Dendritic cell treated with granulocyte-macrophage colony-stimulating factor and Interleukin-4, amounts not matched to agents 40 ng/mL and 50 ng/mL, for 4 days (primary cell): ENCODE results near the gene EVC2.
"Not testable (repeated sequence)": the region's sequence is repeated elsewhere in the genome, so short reads cannot be mapped to it uniquely, and the experiment has no call there.

Source experiments
- H3K27ac Mint-ChIP-seq: one replicate; pipeline ENCODE4 v1.8.0; 2022; ENCODE audit warnings: mild to moderate bottlenecking, mixed read lengths
- H3K27me3 Mint-ChIP-seq: one replicate; pipeline ENCODE4 v1.8.0; 2022; ENCODE audit warnings: mild to moderate bottlenecking, mixed read lengths
- H3K36me3 Mint-ChIP-seq: one replicate; pipeline ENCODE4 v1.8.0; 2022; ENCODE audit warnings: low read depth, mixed read lengths
- H3K4me1 Mint-ChIP-seq: one replicate; pipeline ENCODE4 v1.8.0; 2022; ENCODE audit warnings: low read depth, mixed read lengths
- H3K4me3 Mint-ChIP-seq: one replicate; pipeline ENCODE4 v1.8.0; 2022; ENCODE audit warnings: mild to moderate bottlenecking, moderate library complexity, mixed read lengths
- H3K9me3 Mint-ChIP-seq: one replicate; pipeline ENCODE4 v1.8.0; 2022; ENCODE audit warnings: mixed read lengths
- intact Hi-C: fragments of 100-400 bp; cut with micrococcal nuclease; formaldehyde crosslinking; loops from one replicate; pipeline ENCODE4 v1.15.0; 2022

Gene EVC2

DNA sequence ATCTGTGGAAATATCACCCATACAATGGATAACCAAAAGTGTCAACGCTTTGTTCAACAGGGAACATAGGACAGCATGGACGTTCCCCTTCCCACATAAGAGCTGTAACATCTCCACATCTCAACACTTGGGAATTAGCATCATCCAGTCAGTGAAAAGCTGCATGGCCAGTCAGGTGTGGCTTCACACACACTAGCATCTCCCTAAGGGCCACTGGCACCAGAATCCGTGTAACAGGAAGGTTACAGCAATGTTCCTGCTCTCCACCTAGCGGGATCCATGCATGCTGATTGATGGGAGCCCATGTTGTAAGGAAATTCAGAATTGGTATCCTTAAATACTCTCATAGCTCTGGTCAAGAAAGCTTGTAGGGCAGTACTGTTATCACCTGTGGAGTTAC is 78.8 kb downstream of the EVC2 start:
- H3K36me3 Mint-ChIP-seq, result no peaks in the 10 kb centered on the region
- intact Hi-C loops, result no loop called here
- H3K27me3 Mint-ChIP-seq, result no peaks in the 10 kb centered on the region
- H3K9me3 Mint-ChIP-seq, result no peaks in the 10 kb centered on the region
- no peak overlapping the region for H3K4me3 Mint-ChIP-seq
- H3K27ac Mint-ChIP-seq, result no peak overlapping the region
- peaks cover 7% of the 10 kb centered on the region for H3K4me1 Mint-ChIP-seq

DNA sequence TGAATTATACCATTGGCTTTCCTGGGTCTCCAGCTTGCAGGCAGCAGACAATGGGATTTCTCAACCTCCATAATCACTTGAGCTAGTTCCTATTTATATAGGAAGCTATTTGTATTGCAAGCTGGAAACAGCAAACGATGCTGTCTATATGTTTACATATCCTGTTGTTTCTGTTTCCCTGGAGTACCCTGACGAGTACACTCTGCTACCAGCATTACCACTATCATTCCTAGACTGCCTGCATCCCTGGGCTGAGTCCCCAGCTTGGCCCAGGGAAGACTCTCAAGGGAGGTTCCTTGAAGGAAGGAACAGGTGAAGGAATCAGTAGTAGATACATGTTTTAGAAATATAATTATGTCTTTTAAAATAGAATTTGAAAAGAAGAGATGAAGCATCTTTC is 81.4 kb downstream of the EVC2 start:
- Mint-ChIP-seq H3K27me3 (no peaks in the 10 kb centered on the region), H3K36me3 (no peaks in the 10 kb centered on the region), H3K27ac (no peak overlapping the region), H3K9me3 (no peaks in the 10 kb centered on the region), H3K4me1 (peaks cover 7% of the 10 kb centered on the region), H3K4me3 (no peak overlapping the region)
- intact Hi-C loops, result no loop called here

DNA sequence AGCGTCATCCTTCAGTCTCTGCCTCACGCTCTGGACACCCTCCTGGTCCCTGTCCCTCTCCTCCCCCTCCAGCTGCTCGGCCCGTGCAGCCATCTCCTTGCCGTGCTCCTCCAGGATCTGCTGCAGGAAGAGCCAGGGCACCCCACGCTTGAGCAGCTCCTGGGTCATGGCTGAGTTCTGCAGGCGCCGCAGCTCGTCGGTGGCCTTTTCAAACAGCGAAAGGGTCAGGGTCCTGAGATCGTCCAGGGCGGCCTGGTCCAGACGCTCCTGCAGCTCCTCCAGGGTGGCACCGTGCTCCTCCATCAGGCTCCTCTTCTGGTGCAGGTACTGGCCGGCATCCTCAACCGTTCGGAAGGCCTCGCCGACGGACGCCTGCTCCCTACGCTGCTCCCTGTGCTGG is 85.8 kb downstream of the EVC2 start:
- Mint-ChIP-seq H3K36me3 (no peaks in the 10 kb centered on the region), H3K4me1 (no peaks in the 10 kb centered on the region), H3K27me3 (no peaks in the 10 kb centered on the region), H3K4me3 (no peak overlapping the region), H3K9me3 (no peaks in the 10 kb centered on the region), H3K27ac (no peak overlapping the region)
- intact Hi-C loops, result no loop called here

DNA sequence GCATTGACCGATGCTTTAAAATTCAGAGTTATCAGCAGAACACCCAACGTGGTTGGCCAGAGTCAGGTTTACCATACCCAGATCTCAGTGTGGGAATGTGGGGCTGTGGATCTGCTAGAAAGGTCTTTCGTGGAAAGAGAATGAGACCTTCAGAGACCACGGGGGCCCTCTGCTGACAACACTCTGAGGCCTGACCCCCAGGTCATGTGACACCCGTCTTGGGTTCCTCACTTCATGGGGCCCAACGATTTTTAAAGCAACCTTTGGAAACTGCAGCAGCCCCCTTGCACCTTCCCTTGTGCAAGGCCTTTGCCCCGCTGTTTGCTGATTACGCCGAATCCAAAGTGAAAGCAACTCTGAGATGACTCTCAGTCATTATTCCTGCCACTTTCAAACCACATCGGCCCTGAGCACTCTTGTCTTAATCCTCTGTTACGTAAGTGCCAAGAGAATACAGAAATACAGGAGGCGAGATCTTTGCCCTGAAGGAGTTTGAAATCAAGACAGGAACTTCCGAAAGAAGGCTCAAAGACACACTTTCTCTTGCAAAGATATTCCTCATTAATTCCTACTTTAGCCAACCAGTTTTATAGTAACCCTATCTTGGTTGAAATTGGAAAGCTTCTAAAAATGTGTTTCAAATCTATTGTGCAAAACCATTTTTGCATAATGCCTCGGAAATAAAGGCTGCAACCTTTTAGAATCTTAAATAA is 88.3 kb downstream of the EVC2 start:
- Mint-ChIP-seq H3K4me3 (no peak overlapping the region), H3K27me3 (no peaks in the 10 kb centered on the region), H3K4me1 (no peaks in the 10 kb centered on the region), H3K36me3 (no peaks in the 10 kb centered on the region), H3K9me3 (no peaks in the 10 kb centered on the region), H3K27ac (no peak overlapping the region)
- intact Hi-C loops, result no loop called here

DNA sequence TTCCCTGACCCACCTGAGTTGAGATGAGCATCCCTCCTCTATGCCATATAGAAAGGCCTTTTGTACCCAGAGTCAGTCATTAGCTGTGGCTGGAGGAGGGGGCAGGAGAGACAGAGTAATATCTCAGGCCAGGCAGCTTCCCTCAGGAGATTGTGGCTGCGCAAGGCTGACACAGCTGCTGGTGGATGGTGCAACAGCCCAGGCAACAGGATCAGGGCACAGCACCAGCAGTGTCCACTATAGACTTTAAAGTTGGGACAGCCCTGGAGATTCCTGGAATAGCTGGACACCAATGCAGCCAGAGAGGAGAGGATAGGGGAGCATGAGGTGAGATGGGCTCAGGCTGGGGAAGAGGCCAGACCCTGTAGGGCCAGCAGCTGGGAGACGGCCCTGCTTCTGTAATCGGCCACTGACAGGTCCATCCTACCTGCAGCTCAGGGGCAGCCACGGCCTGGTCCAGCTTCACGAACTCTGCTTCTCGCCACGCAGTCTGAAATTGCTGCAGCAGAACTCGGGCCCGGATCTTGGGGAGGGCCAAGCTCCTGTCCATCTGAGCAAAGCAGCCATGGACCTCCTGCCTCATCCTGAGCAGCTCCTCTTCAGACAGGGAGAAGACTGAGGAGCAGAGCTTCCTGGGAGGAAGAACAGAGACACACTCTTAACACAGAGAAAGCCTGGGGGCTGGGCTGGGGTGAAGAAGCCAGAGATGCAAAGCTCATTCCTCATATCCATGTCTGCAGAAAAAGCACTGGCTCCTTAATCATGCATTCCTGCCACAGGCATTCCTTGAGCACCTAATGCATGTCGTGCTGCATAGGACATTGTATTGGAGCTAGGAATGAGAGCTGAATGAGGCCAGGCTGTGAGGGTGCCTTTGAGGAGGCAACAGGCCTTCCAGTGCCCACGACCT is 90.1 kb downstream of the EVC2 start:
- Mint-ChIP-seq H3K27me3 (no peaks in the 10 kb centered on the region), H3K36me3 (no peaks in the 10 kb centered on the region), H3K4me1 (no peaks in the 10 kb centered on the region), H3K9me3 (no peaks in the 10 kb centered on the region), H3K27ac (no peak overlapping the region), H3K4me3 (no peak overlapping the region)
- intact Hi-C loops, result no loop called here

DNA sequence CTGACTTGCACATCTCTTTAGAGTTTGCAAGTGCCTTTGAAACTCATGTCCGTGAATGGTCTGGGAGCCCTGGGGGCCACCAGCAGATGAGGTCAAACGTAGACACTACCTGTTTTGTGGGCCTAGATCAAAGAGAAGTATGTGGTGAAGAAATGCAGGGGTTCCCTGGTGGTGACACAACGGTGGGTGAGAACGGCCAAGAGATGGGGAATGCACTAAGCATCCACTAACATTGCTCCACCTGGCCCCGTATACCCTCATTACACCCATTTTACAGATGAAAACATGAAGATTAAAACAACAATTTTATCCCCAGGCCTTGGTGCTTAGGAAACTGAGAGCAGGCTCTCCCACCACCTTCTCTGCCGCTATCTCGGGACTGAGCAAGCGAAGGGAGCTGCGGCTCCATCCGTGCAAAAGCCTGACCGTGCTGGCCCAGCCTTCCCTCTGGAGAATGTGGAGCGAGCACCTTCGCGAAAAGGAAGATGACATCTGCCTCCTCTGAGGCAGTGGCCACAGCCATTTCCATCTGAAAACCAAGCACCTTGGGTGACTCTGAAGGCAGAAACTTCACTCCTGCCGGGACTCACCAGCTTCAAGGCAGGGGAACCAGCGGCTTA is 91.9 kb downstream of the EVC2 start:
- H3K27me3 Mint-ChIP-seq, result no peaks in the 10 kb centered on the region
- intact Hi-C loops, result no loop called here
- H3K4me1 Mint-ChIP-seq, result no peaks in the 10 kb centered on the region
- H3K36me3 Mint-ChIP-seq, result no peaks in the 10 kb centered on the region
- H3K9me3 Mint-ChIP-seq, result no peaks in the 10 kb centered on the region
- H3K4me3 Mint-ChIP-seq, result no peak overlapping the region
- no peak overlapping the region for H3K27ac Mint-ChIP-seq

DNA sequence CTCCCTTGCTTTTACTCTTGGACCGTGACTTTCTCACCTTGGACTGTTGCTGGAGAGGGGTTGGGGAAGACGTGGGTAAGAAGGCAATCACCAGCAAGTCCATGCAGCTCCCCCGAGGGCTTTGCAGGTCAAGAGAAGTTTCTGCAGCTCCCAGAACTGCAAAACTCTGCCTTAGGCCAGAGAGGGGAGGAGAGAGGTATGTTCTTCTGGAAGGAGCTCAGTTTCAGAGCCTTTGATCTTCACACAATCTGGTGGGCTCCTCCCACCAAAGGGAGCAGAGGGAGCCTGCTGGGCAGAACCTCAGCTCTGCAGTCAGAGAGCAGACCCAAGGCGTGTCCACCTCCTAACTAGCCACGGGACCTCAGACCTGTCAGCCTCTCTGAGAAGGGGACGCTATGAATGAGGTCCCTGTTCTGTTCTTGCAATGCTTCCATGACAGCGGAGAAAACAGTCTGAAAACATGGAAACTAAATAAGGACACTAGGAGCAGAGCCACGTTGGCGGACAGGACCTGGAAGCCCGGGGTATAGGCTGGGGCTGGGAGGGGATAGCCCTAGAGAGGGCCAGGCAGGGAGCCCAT is 92.8 kb downstream of the EVC2 start:
- Mint-ChIP-seq H3K27me3 (no peaks in the 10 kb centered on the region), H3K4me3 (no peak overlapping the region), H3K36me3 (no peaks in the 10 kb centered on the region), H3K27ac (no peak overlapping the region), H3K9me3 (no peaks in the 10 kb centered on the region), H3K4me1 (no peaks in the 10 kb centered on the region)
- intact Hi-C loops, result no loop called here

DNA sequence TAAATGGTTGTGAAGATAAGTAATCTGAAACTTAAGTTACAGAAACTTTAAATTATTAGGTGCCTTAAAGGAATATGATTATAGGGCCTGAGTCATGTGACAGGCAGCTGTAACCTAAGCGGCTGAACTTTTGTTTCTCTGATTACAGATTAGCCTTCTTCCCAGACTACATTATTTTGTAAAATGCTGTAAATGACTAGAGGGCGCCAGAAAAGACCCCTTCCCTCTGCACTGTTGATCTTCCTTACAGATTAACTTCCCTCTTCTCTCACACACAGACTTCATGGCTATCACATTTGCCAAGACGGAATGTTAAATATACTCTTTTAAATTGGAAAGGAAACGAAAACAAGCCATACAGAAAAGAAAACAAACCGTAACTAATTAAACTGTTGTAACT is 96.6 kb downstream of the EVC2 start:
- H3K36me3 Mint-ChIP-seq, result no peaks in the 10 kb centered on the region
- no peaks in the 10 kb centered on the region for H3K9me3 Mint-ChIP-seq
- no peak overlapping the region for H3K4me3 Mint-ChIP-seq
- intact Hi-C loops, result no loop called here
- H3K4me1 Mint-ChIP-seq, result no peaks in the 10 kb centered on the region
- H3K27me3 Mint-ChIP-seq, result no peaks in the 10 kb centered on the region
- H3K27ac Mint-ChIP-seq, result no peak overlapping the region

DNA sequence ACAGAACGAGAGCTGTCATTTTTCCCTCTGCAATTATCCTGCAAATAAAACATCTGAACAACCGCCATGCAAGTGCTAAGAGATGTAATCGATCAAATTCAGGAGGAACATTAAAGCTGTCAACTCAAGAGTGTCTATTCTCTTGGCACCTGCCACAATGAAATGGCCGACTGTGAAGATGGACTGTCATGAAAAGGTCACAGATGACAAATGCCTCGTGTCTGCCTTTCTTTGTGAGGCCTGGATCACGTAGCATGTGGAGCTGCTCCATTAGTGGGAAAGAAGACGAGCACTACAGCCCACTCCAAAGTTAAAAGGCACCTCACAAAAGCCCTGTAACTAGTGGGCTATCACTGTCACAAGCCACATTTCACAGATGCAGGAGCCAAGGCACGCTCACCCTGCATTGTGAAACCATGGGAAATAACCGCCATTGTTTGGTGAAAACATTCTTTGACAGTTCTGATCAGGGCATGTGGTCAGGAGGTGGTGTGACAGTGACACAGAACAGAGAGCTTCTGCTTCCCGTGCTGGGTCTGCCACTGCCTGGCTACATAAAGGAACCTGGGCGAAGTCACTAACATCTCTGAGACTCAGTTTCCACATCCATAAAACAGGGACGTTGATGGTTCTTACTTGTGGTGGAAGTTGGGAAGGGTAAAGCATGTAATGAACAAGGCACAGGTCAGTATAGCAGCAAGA is 98.9 kb downstream of the EVC2 start:
- H3K36me3 Mint-ChIP-seq, result no peaks in the 10 kb centered on the region
- H3K4me1 Mint-ChIP-seq, result no peaks in the 10 kb centered on the region
- H3K4me3 Mint-ChIP-seq, result no peak overlapping the region
- H3K27ac Mint-ChIP-seq, result no peak overlapping the region
- no peaks in the 10 kb centered on the region for H3K27me3 Mint-ChIP-seq
- intact Hi-C loops, result no loop called here
- no peaks in the 10 kb centered on the region for H3K9me3 Mint-ChIP-seq

DNA sequence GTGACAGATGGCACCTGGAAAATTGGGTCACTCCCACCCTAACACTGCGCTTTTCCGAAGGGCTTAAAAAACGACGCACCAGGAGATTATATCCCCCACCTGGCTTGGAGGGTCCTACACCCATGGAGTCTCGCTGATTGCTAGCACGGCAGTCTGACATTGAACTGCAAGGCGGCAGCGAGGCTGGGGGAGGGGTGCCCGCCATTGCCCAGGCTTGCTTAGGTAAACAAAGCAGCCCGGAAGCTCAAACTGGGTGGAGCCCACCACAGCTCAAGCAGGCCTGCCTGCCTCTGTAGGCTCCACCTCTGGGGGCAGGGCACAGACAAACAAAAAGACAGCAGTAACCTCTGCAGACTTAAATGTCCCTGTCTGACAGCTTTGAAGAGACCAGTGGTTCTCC is 114.5 kb downstream of the EVC2 start:
- intact Hi-C loops, H3K27me3 Mint-ChIP-seq, H3K27ac Mint-ChIP-seq, H3K36me3 Mint-ChIP-seq, H3K4me1 Mint-ChIP-seq, H3K4me3 Mint-ChIP-seq: not testable (repeated sequence)
- peaks cover 55% of the 10 kb centered on the region for H3K9me3 Mint-ChIP-seq

DNA sequence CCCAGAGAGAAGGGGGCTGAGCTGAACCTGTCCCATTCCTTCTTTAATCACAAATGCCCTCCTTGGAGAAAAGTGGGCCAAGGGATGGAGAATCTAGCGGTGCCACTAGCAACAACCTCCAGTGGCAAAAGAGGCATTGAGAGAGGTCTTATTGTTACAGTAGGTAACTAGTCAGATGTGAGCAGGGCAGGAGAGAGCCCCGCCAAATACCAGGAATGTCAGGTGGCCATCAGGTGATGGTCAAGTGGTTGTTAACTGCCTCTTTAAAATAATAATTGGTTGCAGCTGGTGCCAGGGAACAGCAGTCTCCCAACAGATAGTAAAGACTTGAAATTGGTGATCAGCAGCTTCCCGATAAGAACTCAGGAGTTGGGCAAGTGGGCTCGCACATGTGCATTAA is 116.1 kb downstream of the EVC2 start:
- Mint-ChIP-seq H3K9me3 (peaks cover 70% of the 10 kb centered on the region), H3K4me3 (no peak overlapping the region), H3K27ac (no peak overlapping the region), H3K36me3 (no peaks in the 10 kb centered on the region), H3K27me3 (no peaks in the 10 kb centered on the region), H3K4me1 (no peaks in the 10 kb centered on the region)
- intact Hi-C loops, result no loop called here

DNA sequence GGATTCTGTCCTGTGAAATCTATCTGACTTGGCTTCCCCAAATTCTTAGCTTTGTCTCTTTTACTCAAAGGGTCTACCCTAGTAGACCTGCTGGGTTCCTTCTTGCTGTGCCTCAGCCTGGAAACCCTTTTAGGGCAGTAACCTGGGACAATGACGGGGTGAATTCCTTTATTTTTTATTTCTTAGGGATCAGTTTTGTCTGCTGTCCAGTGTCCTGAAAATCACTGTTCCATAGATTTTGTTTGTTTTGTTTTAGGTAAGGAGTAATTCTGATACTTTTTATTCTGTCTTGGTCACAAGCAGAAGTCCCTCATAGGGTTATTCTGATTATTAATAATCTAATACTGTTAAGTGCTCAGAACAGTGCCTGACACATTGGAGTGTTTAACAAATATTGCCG is 118.9 kb downstream of the EVC2 start:
- Mint-ChIP-seq H3K27ac (no peak overlapping the region), H3K27me3 (no peaks in the 10 kb centered on the region), H3K36me3 (no peaks in the 10 kb centered on the region), H3K9me3 (peaks cover 70% of the 10 kb centered on the region), H3K4me1 (no peaks in the 10 kb centered on the region), H3K4me3 (no peak overlapping the region)
- intact Hi-C loops, result no loop called here

DNA sequence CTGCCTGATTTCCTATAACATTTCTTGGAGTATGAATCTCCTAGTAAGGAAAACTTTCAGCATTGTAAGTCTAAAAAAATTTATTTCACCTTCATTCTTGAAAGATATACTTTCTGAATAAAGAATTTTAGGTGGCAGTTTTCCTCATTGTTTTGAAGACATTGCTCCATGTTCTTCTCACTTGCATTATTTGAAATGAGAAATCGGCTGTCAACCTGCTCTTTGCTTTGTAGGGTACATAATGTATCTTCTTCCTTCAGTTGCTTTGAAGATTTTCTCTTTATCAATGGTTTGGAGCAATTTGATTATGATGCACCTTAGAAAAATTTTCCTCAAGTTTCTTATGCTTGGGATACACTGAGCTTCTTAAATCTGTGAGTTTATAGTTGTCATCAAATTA is 120.3 kb downstream of the EVC2 start:
- H3K36me3 Mint-ChIP-seq, result no peaks in the 10 kb centered on the region
- H3K4me1 Mint-ChIP-seq, result no peaks in the 10 kb centered on the region
- intact Hi-C loops, result no loop called here
- H3K27me3 Mint-ChIP-seq, result no peaks in the 10 kb centered on the region
- H3K9me3 Mint-ChIP-seq, result peaks cover 58% of the 10 kb centered on the region
- no peak overlapping the region for H3K27ac Mint-ChIP-seq
- H3K4me3 Mint-ChIP-seq, result no peak overlapping the region

DNA sequence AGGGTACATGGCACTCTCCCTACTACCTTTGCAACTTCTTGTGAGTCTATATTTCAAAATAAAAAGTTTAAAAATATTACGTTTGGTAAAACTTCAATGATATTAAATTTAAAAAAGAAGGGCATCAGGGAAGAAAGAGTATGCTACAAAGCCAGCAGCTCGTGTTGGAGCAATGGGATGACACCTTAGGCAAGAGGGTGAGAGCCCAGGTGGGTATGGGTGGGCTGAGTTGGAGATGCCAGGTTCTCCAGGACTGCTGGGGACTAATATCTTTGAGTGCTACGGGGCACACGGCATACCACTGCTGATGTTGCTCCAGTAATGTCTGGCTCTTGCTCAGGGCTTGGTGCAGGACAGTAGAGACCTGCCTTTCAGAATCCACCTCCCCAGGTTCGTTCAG is 132.4 kb downstream of the EVC2 start:
- Mint-ChIP-seq H3K4me3 (no peak overlapping the region), H3K9me3 (no peaks in the 10 kb centered on the region), H3K27me3 (no peaks in the 10 kb centered on the region), H3K36me3 (no peaks in the 10 kb centered on the region), H3K4me1 (no peaks in the 10 kb centered on the region), H3K27ac (no peak overlapping the region)
- intact Hi-C loops, result no loop called here
